Dedifferentiated amniotic fluid mesenchymal stem cell (primary cell): ENCODE results near the gene PRKRIP1.
A peak's percentile ranks its signal among the peaks of the same experiment; 100 is the strongest.
"Not testable (repeated sequence)": the region's sequence is repeated elsewhere in the genome, so short reads cannot be mapped to it uniquely, and the experiment has no call there.

Source experiments
- DNase-seq: peaks from one replicate; pipeline ENCODE4 v3.0.0-alpha.2; 2016; ENCODE audit errors: extremely low spot score

Gene PRKRIP1

GRCh38 chr7:102431617-102432298, 35.6 kb downstream of the PRKRIP1 start:
- no peak for DNase-seq

- no peak for DNase-seq
Observed at GRCh38 chr7:102432442-102433218, 36.5 kb downstream of the PRKRIP1 start.

- DNase-seq, result peak; percentile 37
Observed at GRCh38 chr7:102433219-102434038, 37.3 kb downstream of the PRKRIP1 start, which contains the start of gene ORAI2. Gene ORAI2, plus strand, starts transcription at chr7:102433575. Its CDS starts 5,382 bp downstream, at chr7:102438957.

GRCh38 chr7:102434039-102434486, 37.9 kb downstream of the PRKRIP1 start:
- no peak for DNase-seq

GRCh38 chr7:102436118-102436517, 40.0 kb downstream of the PRKRIP1 start:
- no peak for DNase-seq

- DNase-seq, result peak; percentile 57
Observed at GRCh38 chr7:102439963-102440795, 44.0 kb downstream of the PRKRIP1 start.

GRCh38 chr7:102444961-102445673, 49.0 kb downstream of the PRKRIP1 start:
- DNase-seq, result no peak

- DNase-seq, result no peak
Observed at GRCh38 chr7:102445674-102446071, 49.5 kb downstream of the PRKRIP1 start.

GRCh38 chr7:102446387-102447156, 50.4 kb downstream of the PRKRIP1 start:
- no peak for DNase-seq

- DNase-seq, result no peak
Observed at GRCh38 chr7:102447311-102447710, 51.1 kb downstream of the PRKRIP1 start.

- DNase-seq, result no peak
Observed at GRCh38 chr7:102449136-102449535, 53.0 kb downstream of the PRKRIP1 start.

GRCh38 chr7:102450242-102450641, 54.1 kb downstream of the PRKRIP1 start:
- DNase-seq, result no peak

- no peak for DNase-seq
Observed at GRCh38 chr7:102451371-102452054, 55.4 kb downstream of the PRKRIP1 start.

- DNase-seq, result no peak
Observed at GRCh38 chr7:102452451-102452850, 56.3 kb downstream of the PRKRIP1 start.

- DNase-seq, result no peak
Observed at GRCh38 chr7:102453319-102453718, 57.2 kb downstream of the PRKRIP1 start.

GRCh38 chr7:102454468-102454867, 58.3 kb downstream of the PRKRIP1 start:
- no peak for DNase-seq

GRCh38 chr7:102454932-102455331, 58.8 kb downstream of the PRKRIP1 start:
- not testable (repeated sequence) for DNase-seq

GRCh38 chr7:102455596-102455995, 59.4 kb downstream of the PRKRIP1 start:
- no peak for DNase-seq

- DNase-seq, result no peak
Observed at GRCh38 chr7:102456327-102456726, 60.2 kb downstream of the PRKRIP1 start.
